ENCODE data around the gene C2orf81.

DNA sequence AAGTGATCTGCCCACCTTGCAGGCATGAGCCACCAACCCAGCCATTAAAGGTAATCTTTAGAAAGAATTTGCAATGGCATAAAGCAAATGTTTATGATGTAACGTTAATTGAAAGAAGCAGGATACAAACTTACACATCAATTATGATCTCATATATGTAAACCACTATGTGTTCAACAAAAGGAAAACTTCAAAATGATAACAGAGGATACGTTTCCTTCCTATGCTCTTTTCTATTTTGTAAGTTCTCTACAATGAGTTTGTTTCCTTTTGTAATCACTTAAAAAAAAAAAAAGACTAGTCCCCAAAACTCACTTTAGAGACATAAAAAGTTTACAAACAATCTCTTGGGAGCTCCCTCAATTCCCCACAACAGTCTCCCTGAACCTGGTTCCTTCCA is 1.4 kb downstream of the C2orf81 start:
- TF ChIP-seq, protein P1, sequence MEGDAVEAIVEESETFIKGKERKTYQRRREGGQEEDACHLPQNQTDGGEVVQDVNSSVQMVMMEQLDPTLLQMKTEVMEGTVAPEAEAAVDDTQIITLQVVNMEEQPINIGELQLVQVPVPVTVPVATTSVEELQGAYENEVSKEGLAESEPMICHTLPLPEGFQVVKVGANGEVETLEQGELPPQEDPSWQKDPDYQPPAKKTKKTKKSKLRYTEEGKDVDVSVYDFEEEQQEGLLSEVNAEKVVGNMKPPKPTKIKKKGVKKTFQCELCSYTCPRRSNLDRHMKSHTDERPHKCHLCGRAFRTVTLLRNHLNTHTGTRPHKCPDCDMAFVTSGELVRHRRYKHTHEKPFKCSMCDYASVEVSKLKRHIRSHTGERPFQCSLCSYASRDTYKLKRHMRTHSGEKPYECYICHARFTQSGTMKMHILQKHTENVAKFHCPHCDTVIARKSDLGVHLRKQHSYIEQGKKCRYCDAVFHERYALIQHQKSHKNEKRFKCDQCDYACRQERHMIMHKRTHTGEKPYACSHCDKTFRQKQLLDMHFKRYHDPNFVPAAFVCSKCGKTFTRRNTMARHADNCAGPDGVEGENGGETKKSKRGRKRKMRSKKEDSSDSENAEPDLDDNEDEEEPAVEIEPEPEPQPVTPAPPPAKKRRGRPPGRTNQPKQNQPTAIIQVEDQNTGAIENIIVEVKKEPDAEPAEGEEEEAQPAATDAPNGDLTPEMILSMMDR (IDR thresholded peaks at IDR 0.05): no peak
- no peak for TF ChIP-seq EZH2phosphoT487 (IDR thresholded peaks at IDR 0.05)
